ENCODE measurements around the gene ASB1. TPM values are rescaled to one million over a fixed set of nuclear protein-coding genes. Genes with fewer than 3 reads are reported as not detected.

Gene ASB1
- total RNA-seq, 8 experiments from 2014 or later = 12.1 to 50.2 (median 20.0) TPM

- Histone ChIP-seq H3K4me1 (replicated peaks in 1 of 2) (peaks cover 9 to 12% of the 10 kb centered on the region in 2 donors), H3K27ac (no peak overlapping the region), H3K4me3 (no peak overlapping the region)
- in situ Hi-C loops (cut with MboI; ENCODE audit: low pct_unique_long_range_greater_than_20kb in 2 of 9, low sequenced_read_pairs in 9 of 9, unreplicated experiment in 9 of 9) = no loop called here
- 80 to 100% (median 93%) methylated on average over 1 to 9 of the region's 11 CpGs; no CpG with 5 or more reads in 3 of the 10 experiments for WGBS, 10 experiments
- no peak for ATAC-seq (replicated peaks in 6 of 8)
Observed at GRCh38 chr2:238407566-238407965, 19.2 kb upstream of the ASB1 start.

GRCh38 chr2:238408615-238409340 is 17.9 kb upstream of the ASB1 start:
- in situ Hi-C loops (cut with MboI; ENCODE audit: low pct_unique_long_range_greater_than_20kb in 2 of 9, low sequenced_read_pairs in 9 of 9, unreplicated experiment in 9 of 9) = no loop called here
- no peak for ATAC-seq (replicated peaks in 6 of 8)
- H3K4me1 ChIP-seq (replicated peaks in 1 of 2) = peaks cover 9 to 12% of the 10 kb centered on the region in 2 donors
- WGBS, 10 experiments = 78 to 100% (median 97%) methylated on average over 1 to 9 of the region's 17 CpGs
- H3K4me3 ChIP-seq = no peak overlapping the region
- no peak overlapping the region for H3K27ac ChIP-seq

DNA sequence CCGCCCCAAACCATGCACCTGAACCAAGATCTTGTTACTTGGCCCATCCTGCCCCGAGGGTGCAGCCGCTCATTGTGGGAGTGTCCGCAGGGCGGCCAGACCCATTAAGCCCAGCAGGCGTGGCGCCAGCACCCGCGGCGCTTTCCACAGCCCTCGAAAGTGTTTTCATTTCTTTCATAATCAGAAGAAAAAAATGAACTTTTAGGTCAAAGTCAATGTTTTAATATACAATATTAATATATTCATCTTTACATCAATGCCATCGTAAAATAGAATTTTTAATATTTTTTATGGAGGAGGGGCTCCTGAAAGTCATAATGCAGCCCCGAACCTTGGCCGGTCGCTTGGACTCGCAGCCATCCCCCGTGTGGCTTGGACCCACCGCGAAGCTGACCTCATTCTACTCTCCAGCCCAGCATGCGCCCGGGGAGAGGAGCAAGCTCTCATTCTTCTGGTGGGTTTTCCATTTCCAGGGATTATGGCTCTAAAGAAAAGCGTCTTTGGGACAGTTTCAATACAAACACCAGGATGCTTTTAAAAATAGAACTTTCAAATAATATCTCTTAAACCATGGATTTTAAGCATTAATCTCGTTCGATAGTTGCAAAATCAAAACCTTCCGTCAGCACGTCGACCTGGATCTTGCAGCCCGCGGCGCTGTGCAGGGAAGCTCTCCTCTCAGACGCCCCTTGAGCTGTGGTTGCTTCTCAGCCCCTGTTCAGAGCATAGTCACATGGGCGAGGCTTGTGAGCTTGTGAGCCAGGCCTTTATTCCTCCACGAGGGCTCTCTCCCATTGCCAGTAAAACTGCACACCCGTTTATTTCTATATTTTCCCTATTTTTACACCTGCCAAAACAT is 17.2 kb upstream of the ASB1 start:
- peaks cover 9 to 12% of the 10 kb centered on the region in 2 donors for H3K4me1 ChIP-seq (replicated peaks in 1 of 2)
- H3K27ac ChIP-seq = no peak overlapping the region
- no peak for ATAC-seq (replicated peaks in 6 of 8)
- in situ Hi-C loops (cut with MboI; ENCODE audit: low pct_unique_long_range_greater_than_20kb in 2 of 9, low sequenced_read_pairs in 9 of 9, unreplicated experiment in 9 of 9) = no loop called here
- 86 to 100% (median 93%) methylated on average over 3 to 28 of the region's 34 CpGs; no CpG with 5 or more reads in 1 of the 10 experiments for WGBS, 10 experiments
- no peak overlapping the region for H3K4me3 ChIP-seq

DNA sequence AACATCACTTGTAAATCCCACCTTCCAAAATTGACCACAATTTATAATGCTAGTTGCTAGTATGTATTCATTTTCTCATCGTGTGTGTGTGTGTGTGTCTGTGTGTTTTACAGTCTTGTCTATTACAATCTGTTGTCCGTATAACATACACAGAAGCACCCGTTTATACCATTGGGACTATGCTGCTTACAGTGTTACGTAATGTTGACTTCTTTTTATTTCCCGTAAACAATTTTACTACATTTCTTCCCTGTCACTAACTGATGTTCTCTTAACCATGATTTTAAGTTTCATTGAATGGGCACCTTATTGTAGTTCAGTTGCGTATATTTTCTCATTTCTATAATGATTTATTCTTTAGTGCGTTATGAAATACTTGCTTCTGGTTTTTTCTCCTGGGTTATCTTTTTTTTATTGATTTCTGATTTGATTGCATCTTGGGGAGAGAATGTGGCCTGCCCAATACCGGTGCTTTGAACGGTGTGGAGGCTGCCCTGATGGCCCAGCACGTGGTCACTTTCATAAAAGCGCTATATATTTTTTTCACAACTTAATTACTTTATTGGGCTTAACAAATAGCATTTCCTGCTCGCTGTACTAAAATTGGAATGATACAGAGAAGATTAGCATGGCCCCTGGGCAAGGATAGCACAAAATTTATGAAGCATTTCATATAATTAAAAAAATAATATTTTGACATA is 14.5 kb upstream of the ASB1 start:
- ATAC-seq (replicated peaks in 6 of 8) = no peak
- in situ Hi-C loops (cut with MboI; ENCODE audit: low pct_unique_long_range_greater_than_20kb in 2 of 9, low sequenced_read_pairs in 9 of 9, unreplicated experiment in 9 of 9) = no loop called here
- H3K4me1 ChIP-seq (replicated peaks in 1 of 2) = no peaks in the 10 kb centered on the region
- 86 to 100% (median 92%) methylated on average over 2 to 12 of the region's 12 CpGs for WGBS, 10 experiments
- H3K4me3 ChIP-seq = no peak overlapping the region
- no peak overlapping the region for H3K27ac ChIP-seq

DNA sequence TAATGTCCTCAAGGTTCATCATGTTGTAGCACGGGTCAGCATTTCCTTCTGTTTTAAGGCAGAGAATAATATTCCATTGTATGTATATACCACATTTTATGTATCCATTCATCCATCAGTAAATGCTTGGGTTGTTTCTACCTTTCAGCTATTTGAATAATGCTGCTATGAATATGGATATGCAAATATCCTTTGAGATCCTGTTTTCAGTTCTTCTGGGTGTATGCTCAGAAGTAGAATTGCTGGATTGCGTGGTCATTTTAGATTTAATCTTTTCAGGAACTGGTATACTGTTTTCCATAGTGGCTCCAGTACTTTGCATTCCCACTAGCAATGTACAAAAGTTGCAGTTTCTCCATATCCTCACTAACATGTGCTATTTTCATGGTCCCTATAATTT is 13.4 kb upstream of the ASB1 start:
- no peaks in the 10 kb centered on the region for H3K4me1 ChIP-seq (replicated peaks in 1 of 2)
- in situ Hi-C loops (cut with MboI; ENCODE audit: low pct_unique_long_range_greater_than_20kb in 2 of 9, low sequenced_read_pairs in 9 of 9, unreplicated experiment in 9 of 9) = no loop called here
- WGBS, 10 experiments = 0 to 79% (median 6%) methylated on average over 1 to 2 of the region's 2 CpGs; no CpG with 5 or more reads in 4 of the 10 experiments
- peak in 3 of 8 experiments; percentile 96 to 97 (median 97) for ATAC-seq (replicated peaks in 6 of 8)
- no peak overlapping the region for H3K4me3 ChIP-seq
- no peak overlapping the region for H3K27ac ChIP-seq

- in situ Hi-C loops (cut with MboI; ENCODE audit: low pct_unique_long_range_greater_than_20kb in 2 of 9, low sequenced_read_pairs in 9 of 9, unreplicated experiment in 9 of 9) = no loop called here
- Histone ChIP-seq H3K4me3 (no peak overlapping the region), H3K4me1 (replicated peaks in 1 of 2) (no peaks in the 10 kb centered on the region), H3K27ac (no peak overlapping the region)
- 80% methylated on average over 1 to 2 of the region's 12 CpGs; no CpG with 5 or more reads in 8 of the 10 experiments for WGBS, 10 experiments
- ATAC-seq (replicated peaks in 6 of 8) = peak in 3 of 8 experiments; percentile 26 to 35 (median 29)
Observed at GRCh38 chr2:238415036-238415764, 11.5 kb upstream of the ASB1 start.

DNA sequence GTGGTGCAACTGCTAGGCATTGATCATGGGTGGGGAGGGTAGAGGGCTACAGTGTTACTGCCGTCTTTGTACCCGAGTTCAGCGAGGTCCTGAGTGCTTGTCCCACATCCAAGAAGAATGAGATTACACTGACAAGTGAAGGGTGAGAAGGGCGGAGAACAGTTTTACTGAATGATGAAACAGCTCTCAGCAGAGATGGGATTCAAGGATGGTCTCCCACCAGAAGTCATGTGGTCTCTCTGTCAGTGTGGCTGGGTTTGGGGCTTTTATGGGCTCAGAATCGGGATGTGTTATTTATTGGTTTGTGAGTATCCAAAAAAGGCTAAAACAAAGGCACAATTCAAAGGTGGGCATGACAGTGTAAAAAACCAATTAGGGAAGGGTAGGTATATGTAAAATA is 10.8 kb upstream of the ASB1 start:
- peaks cover under 1 to 2% of the 10 kb centered on the region in 2 donors for H3K4me1 ChIP-seq (replicated peaks in 1 of 2)
- no peak for ATAC-seq (replicated peaks in 6 of 8)
- no peak overlapping the region for H3K4me3 ChIP-seq
- in situ Hi-C loops (cut with MboI; ENCODE audit: low pct_unique_long_range_greater_than_20kb in 2 of 9, low sequenced_read_pairs in 9 of 9, unreplicated experiment in 9 of 9) = no loop called here
- no peak overlapping the region for H3K27ac ChIP-seq
- WGBS, 10 experiments = 86 to 100% (median 98%) methylated on average over 1 to 4 of the region's 5 CpGs; no CpG with 5 or more reads in 2 of the 10 experiments

- Histone ChIP-seq H3K4me1 (replicated peaks in 1 of 2) (peaks cover 2 to 7% of the 10 kb centered on the region in 2 donors), H3K27ac (no peak overlapping the region), H3K4me3 (no peak overlapping the region)
- WGBS, 10 experiments = 29 to 100% (median 83%) methylated on average over 1 to 4 of the region's 6 CpGs
- no peak for ATAC-seq (replicated peaks in 6 of 8)
- in situ Hi-C loops (cut with MboI; ENCODE audit: low pct_unique_long_range_greater_than_20kb in 2 of 9, low sequenced_read_pairs in 9 of 9, unreplicated experiment in 9 of 9) = no loop called here
Observed at GRCh38 chr2:238418196-238418998, 8.3 kb upstream of the ASB1 start.

GRCh38 chr2:238418999-238419546 is 7.7 kb upstream of the ASB1 start:
- H3K4me3 ChIP-seq = no peak overlapping the region

DNA sequence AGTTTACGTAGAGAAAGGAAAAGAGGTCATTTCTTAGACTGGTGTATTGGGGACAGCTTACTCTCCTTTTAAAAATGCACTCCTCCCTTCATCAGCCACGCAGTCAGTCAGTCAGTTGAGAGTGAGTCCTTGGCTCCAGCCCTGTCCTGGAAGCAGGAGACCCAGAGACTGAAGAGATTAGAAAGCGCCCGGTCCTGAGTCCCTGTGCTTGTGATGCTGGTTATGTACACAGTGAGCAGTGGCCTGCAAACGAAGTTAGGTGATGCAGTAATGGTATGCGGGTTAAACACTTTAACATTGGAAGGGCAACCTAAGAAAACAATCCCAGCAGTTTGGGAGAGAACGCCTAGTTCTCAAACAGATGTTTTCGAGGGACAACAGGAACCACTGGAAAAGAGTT is 6.3 kb upstream of the ASB1 start:
- Histone ChIP-seq H3K4me3 (no peak overlapping the region), H3K27ac (no peak overlapping the region), H3K4me1 (replicated peaks in 1 of 2) (peaks cover 5 to 11% of the 10 kb centered on the region in 2 donors)
- in situ Hi-C loops (cut with MboI; ENCODE audit: low pct_unique_long_range_greater_than_20kb in 2 of 9, low sequenced_read_pairs in 9 of 9, unreplicated experiment in 9 of 9) = no loop called here
- WGBS, 10 experiments = 36 to 83% (median 52%) methylated on average over 2 to 7 of the region's 8 CpGs; no CpG with 5 or more reads in 2 of the 10 experiments
- ATAC-seq (replicated peaks in 6 of 8) = no peak

More at GRCh38 chr2:238418999-238419546, 7.7 kb upstream of the ASB1 start:
- WGBS, 10 experiments = 55 to 100% (median 91%) methylated on average over 1 to 2 of the region's 2 CpGs; no CpG with 5 or more reads in 2 of the 10 experiments
- Histone ChIP-seq H3K4me1 (replicated peaks in 1 of 2) (peaks cover 2 to 7% of the 10 kb centered on the region in 2 donors), H3K27ac (no peak overlapping the region)
- in situ Hi-C loops (cut with MboI; ENCODE audit: low pct_unique_long_range_greater_than_20kb in 2 of 9, low sequenced_read_pairs in 9 of 9, unreplicated experiment in 9 of 9) = no loop called here
- ATAC-seq (replicated peaks in 6 of 8) = no peak

DNA sequence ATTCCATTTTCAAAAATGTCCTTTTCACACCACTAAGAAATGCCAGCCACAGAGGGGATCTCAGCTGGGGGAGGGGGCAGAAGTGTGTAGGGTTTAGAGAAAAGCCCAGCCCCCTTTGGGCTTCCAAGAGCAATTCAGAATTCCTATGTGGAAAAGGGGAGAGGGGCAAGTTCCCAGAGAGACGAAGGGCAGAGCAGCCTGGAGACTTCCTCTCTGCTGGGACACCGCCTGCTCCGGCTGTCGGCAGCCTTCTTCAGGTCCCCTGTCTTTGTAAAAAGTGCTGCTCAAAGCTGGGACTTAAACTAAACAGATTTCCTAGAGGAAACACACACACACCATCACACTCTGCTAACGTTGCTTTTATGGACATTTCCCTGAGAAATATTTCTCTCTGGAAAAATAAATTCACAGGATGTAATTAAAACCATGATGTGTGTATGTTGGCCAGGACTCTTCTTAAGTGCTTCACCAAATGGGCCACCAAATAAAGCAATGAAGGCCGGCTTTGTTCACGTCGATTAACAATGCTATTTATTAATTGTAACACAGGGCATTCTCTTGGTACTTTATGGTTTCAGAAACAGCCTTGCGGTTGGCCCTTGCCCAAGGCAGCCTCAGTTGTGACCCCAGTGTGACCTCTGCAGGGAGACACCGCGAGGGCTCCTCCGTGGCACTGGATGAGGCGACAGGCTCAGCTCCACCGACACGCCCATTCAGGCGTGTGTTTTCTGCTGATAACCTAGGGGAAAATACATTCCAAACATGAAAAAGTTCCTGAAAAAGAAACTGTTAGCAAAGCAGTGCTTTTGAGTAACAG is 5.6 kb upstream of the ASB1 start:
- in situ Hi-C loops (cut with MboI; ENCODE audit: low pct_unique_long_range_greater_than_20kb in 2 of 9, low sequenced_read_pairs in 9 of 9, unreplicated experiment in 9 of 9) = no loop called here
- no peak overlapping the region for H3K27ac ChIP-seq
- ATAC-seq (replicated peaks in 6 of 8) = no peak
- WGBS, 10 experiments = 33 to 80% (median 51%) methylated on average over 3 to 10 of the region's 16 CpGs; no CpG with 5 or more reads in 1 of the 10 experiments
- peaks cover 10 to 15% of the 10 kb centered on the region in 2 donors for H3K4me1 ChIP-seq (replicated peaks in 1 of 2)
- no peak overlapping the region for H3K4me3 ChIP-seq

Data from motor neuron (in vitro differentiated cells).